Glutamatergic neuron (in vitro differentiated cells): Measurements from ENCODE around the gene KCNJ9. TPM values are rescaled to one million over a fixed set of nuclear protein-coding genes. Genes with fewer than 3 reads are reported as not detected.

Experiments used
- DNase-seq: peaks from one replicate; pipeline ENCODE4 v3.0.0; 2022
- H3K27ac Mint-ChIP-seq: one replicate; pipeline ENCODE4 v1.8.0; 2020; ENCODE audit warnings: mild to moderate bottlenecking, mixed read lengths, inconsistent platforms; ENCODE audit not compliant: unreplicated experiment
- H3K27me3 Mint-ChIP-seq: one replicate; pipeline ENCODE4 v1.8.0; 2020; ENCODE audit warnings: mild to moderate bottlenecking, moderate library complexity, mixed read lengths, inconsistent platforms; ENCODE audit not compliant: unreplicated experiment
- H3K36me3 Mint-ChIP-seq: one replicate; pipeline ENCODE4 v1.8.0; 2020; ENCODE audit warnings: mild to moderate bottlenecking, mixed read lengths, inconsistent platforms; ENCODE audit not compliant: unreplicated experiment
- H3K4me1 Mint-ChIP-seq: one replicate; pipeline ENCODE4 v1.8.0; 2020; ENCODE audit warnings: mild to moderate bottlenecking, low read depth, mixed read lengths, inconsistent platforms; ENCODE audit not compliant: unreplicated experiment
- H3K4me3 Mint-ChIP-seq: one replicate; pipeline ENCODE4 v1.8.0; 2020; ENCODE audit warnings: mild to moderate bottlenecking, mixed read lengths, inconsistent platforms; ENCODE audit not compliant: unreplicated experiment
- H3K9me3 Mint-ChIP-seq: one replicate; pipeline ENCODE4 v1.8.0; 2020; ENCODE audit warnings: mild to moderate bottlenecking, moderate library complexity, mixed read lengths, inconsistent platforms; ENCODE audit not compliant: unreplicated experiment
- CTCF ChIP-seq: fragments of 200-600 bp; sonication (generic); IDR thresholded peaks from one replicate; pipeline ENCODE4 v1.5.0; 2021; ENCODE audit not compliant: partially characterized antibody, unreplicated experiment
- total RNA-seq: library from RNA; stranded (reverse); fragmentation: NEBNext Ultra II Directional; extraction: Animal tissue kit (Norgen Biotek cat#: 25700); gene quantifications from one replicate; pipeline ENCODE4 v1.2.1, GENCODE V29; 2021; ENCODE audit not compliant: unreplicated experiment

The KCNJ9 gene
- total RNA-seq, 1 donor from 2014 or later: 2.0 TPM

GRCh38 chr1:160071289-160071688, 10.0 kb upstream of the KCNJ9 start:
- no peak overlapping the region for H3K4me3 Mint-ChIP-seq

GRCh38 chr1:160074865-160075264, 6.5 kb upstream of the KCNJ9 start:
- TF ChIP-seq CTCF: no peak
- peaks cover 5% of the 10 kb centered on the region for H3K27me3 Mint-ChIP-seq
- H3K4me1 Mint-ChIP-seq: no peaks in the 10 kb centered on the region
- H3K27ac Mint-ChIP-seq: no peak overlapping the region
- no peaks in the 10 kb centered on the region for H3K9me3 Mint-ChIP-seq
- H3K4me3 Mint-ChIP-seq: no peak overlapping the region
- no peaks in the 10 kb centered on the region for H3K36me3 Mint-ChIP-seq
- DNase-seq: no peak

More at GRCh38 chr1:160071289-160071688, 10.0 kb upstream of the KCNJ9 start:
- DNase-seq: no peak
- H3K27me3 Mint-ChIP-seq: peaks cover 3% of the 10 kb centered on the region
- TF ChIP-seq CTCF: no peak
- H3K27ac Mint-ChIP-seq: no peak overlapping the region
- H3K36me3 Mint-ChIP-seq: no peaks in the 10 kb centered on the region
- no peaks in the 10 kb centered on the region for H3K9me3 Mint-ChIP-seq
- H3K4me1 Mint-ChIP-seq: no peaks in the 10 kb centered on the region

DNA sequence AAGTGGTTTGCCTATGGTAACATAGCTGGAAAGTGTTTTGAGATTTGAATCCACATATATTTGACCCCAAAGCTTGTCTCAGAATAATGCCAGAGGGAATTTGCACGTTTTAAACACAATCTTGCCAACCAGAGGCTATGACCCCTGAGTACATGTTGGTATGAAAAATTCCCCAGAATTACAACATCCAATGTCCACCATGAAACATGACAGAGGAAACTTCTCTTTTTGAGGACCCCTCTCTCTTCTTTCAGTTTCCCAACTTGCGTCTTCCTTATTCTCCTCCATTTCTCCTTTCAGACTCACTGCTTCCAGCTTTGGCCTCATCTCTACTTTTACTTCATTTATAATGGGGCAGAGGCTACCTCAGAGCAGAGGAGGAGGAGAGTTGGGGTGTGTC, 5.5 kb upstream of the KCNJ9 start:
- no peak for DNase-seq
- Mint-ChIP-seq H3K4me1 (peaks cover 4% of the 10 kb centered on the region), H3K9me3 (no peaks in the 10 kb centered on the region), H3K36me3 (no peaks in the 10 kb centered on the region), H3K27me3 (peaks cover 5% of the 10 kb centered on the region), H3K4me3 (no peak overlapping the region), H3K27ac (no peak overlapping the region)
- no peak for TF ChIP-seq CTCF

GRCh38 chr1:160076295-160076694, 5.0 kb upstream of the KCNJ9 start:
- DNase-seq: no peak
- Mint-ChIP-seq H3K4me3 (no peak overlapping the region), H3K27ac (no peak overlapping the region), H3K4me1 (peaks cover 8% of the 10 kb centered on the region), H3K27me3 (peaks cover 8% of the 10 kb centered on the region), H3K9me3 (peaks cover 3% of the 10 kb centered on the region), H3K36me3 (no peaks in the 10 kb centered on the region)
- no peak for TF ChIP-seq CTCF

DNA sequence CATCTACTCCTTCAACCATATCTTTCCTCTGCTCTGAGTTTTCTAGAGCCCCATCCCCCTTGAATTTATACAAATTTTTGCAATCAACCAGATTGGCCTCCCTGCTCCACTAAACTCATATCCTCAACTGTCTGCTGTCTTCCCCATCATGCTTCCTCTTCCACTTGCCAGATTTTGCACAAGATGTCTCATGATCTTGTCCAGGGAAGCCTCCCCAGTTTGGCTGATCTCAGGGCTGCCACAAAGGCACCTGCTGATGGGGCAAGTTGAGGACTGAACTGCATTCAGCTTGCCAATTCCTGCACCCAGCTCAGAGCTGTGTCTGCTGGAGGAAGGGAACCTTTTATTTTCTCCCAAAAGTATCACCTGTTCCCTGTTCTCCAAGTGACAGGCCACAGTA, 3.9 kb upstream of the KCNJ9 start:
- H3K36me3 Mint-ChIP-seq: no peaks in the 10 kb centered on the region
- TF ChIP-seq CTCF: no peak
- H3K27me3 Mint-ChIP-seq: peaks cover 7% of the 10 kb centered on the region
- no peak for DNase-seq
- H3K9me3 Mint-ChIP-seq: peaks cover 3% of the 10 kb centered on the region
- no peak overlapping the region for H3K27ac Mint-ChIP-seq
- H3K4me3 Mint-ChIP-seq: no peak overlapping the region
- H3K4me1 Mint-ChIP-seq: peaks cover 15% of the 10 kb centered on the region
